Loucy (cell line): ENCODE measurements around the gene AGMAT.

ENCODE experiments used
- H2AFZ ChIP-seq: fragments of 200-600 bp; sonication (generic); 2 replicates; pipeline ENCODE4 v1.6.0; 2016; ENCODE audit warnings: antibody characterized with exemption, mild to moderate bottlenecking, low read length, moderate library complexity
- H3F3A ChIP-seq: fragments of 200-600 bp; 2 replicates; pipeline ENCODE4 v1.6.0; 2016; ENCODE audit warnings: antibody characterized with exemption, low read depth, mild to moderate bottlenecking
- H3K27me3 ChIP-seq: fragments of 200-600 bp; sonication (generic); 2 replicates; pipeline ENCODE4 v1.6.1; 2014; ENCODE audit warnings: low read length, mild to moderate bottlenecking; ENCODE audit not compliant: insufficient read depth, poor library complexity, severe bottlenecking
- H3K36me3 ChIP-seq: fragments of 200-600 bp; sonication (generic); 2 replicates; pipeline ENCODE4 v1.6.1; 2016; ENCODE audit warnings: low read length; ENCODE audit not compliant: insufficient read depth
- H3K4me1 ChIP-seq: fragments of 200-600 bp; sonication (generic); 2 replicates; pipeline ENCODE4 v1.5.1; 2014; ENCODE audit warnings: low read length, mild to moderate bottlenecking; ENCODE audit not compliant: insufficient read depth, poor library complexity, severe bottlenecking
- H3K4me2 ChIP-seq: fragments of 200-600 bp; sonication (generic); 2 replicates; pipeline ENCODE4 v1.6.0; 2014; ENCODE audit warnings: antibody characterized with exemption, low read length, low read depth, mild to moderate bottlenecking; ENCODE audit not compliant: poor library complexity, severe bottlenecking
- H3K4me3 ChIP-seq: fragments of 200-600 bp; sonication (generic); 2 replicates; pipeline ENCODE4 v1.5.1; 2014; ENCODE audit warnings: low read length, mild to moderate bottlenecking, mixed read lengths; ENCODE audit not compliant: poor library complexity, severe bottlenecking
- H3K79me2 ChIP-seq: fragments of 200-600 bp; sonication (generic); 2 replicates; pipeline ENCODE4 v1.6.1; 2014; ENCODE audit warnings: low read length; ENCODE audit not compliant: insufficient read depth
- H3K9ac ChIP-seq: fragments of 200-600 bp; sonication (generic); 2 replicates; pipeline ENCODE4 v1.6.0; 2014; ENCODE audit warnings: mild to moderate bottlenecking, low read depth, low read length, moderate library complexity; ENCODE audit not compliant: poor library complexity, severe bottlenecking
- H3K9me2 ChIP-seq: fragments of 200-600 bp; sonication (generic); replicated peaks from 2 replicates; pipeline ENCODE4 v1.6.1; 2016; ENCODE audit warnings: low read depth, low read length, mixed read lengths
- H3K9me3 ChIP-seq: fragments of 200-600 bp; sonication (generic); 2 replicates; pipeline ENCODE4 v1.6.1; 2014; ENCODE audit warnings: mild to moderate bottlenecking, antibody characterized with exemption, low read length, low read depth; ENCODE audit not compliant: insufficient read depth
- H4K20me1 ChIP-seq: fragments of 200-600 bp; sonication (generic); 2 replicates; pipeline ENCODE4 v1.6.0; 2014; ENCODE audit warnings: antibody characterized with exemption, low read length, mild to moderate bottlenecking; ENCODE audit not compliant: insufficient read depth, poor library complexity, severe bottlenecking
- CTCF ChIP-seq: fragments of 200-600 bp; sonication (generic); conservative IDR thresholded peaks from 2 replicates; pipeline ENCODE4 v1.5.1; 2014; ENCODE audit warnings: mild to moderate bottlenecking, antibody characterized with exemption, low read length
- EZH2phosphoT487 ChIP-seq: fragments of 200-600 bp; IDR thresholded peaks from 2 replicates; pipeline ENCODE4 v1.6.1; 2018; ENCODE audit warnings: antibody characterized with exemption, mild to moderate bottlenecking, moderate library complexity, borderline replicate concordance

AGMAT gene

GRCh38 chr1:15559189-15559810, 25.6 kb downstream of the AGMAT start:
- Histone ChIP-seq H2AFZ (no peak overlapping the region), H3K9me2 (no peaks in the 10 kb centered on the region), H3K27me3 (no peaks in the 10 kb centered on the region), H3K4me3 (no peak overlapping the region), H3F3A (no peaks in the 10 kb centered on the region), H3K4me2 (no peak overlapping the region), H3K9me3 (no peaks in the 10 kb centered on the region), H3K4me1 (no peaks in the 10 kb centered on the region), H3K9ac (no peak overlapping the region), H4K20me1 (no peaks in the 10 kb centered on the region), H3K79me2 (no peaks in the 10 kb centered on the region), H3K36me3 (peaks cover 5% of the 10 kb centered on the region; the same call in 1 of the 2 replicates)
- TF ChIP-seq EZH2phosphoT487 (no peak), CTCF (no peak)

GRCh38 chr1:15558516-15558915, 26.3 kb downstream of the AGMAT start:
- no peak overlapping the region for H2AFZ ChIP-seq
- H3K9me2 ChIP-seq, result no peaks in the 10 kb centered on the region
- H3K9ac ChIP-seq, result no peak overlapping the region
- H3K79me2 ChIP-seq, result no peaks in the 10 kb centered on the region
- H3K9me3 ChIP-seq, result no peaks in the 10 kb centered on the region
- TF ChIP-seq EZH2phosphoT487, result no peak
- TF ChIP-seq CTCF, result no peak
- no peak overlapping the region for H3K4me3 ChIP-seq
- H3K36me3 ChIP-seq, result no peaks in the 10 kb centered on the region
- H3K27me3 ChIP-seq, result no peaks in the 10 kb centered on the region
- no peaks in the 10 kb centered on the region for H3K4me1 ChIP-seq
- no peaks in the 10 kb centered on the region for H4K20me1 ChIP-seq
- no peaks in the 10 kb centered on the region for H3F3A ChIP-seq
- H3K4me2 ChIP-seq, result no peak overlapping the region

GRCh38 chr1:15557594-15557993, 27.3 kb downstream of the AGMAT start:
- H4K20me1 ChIP-seq, result no peaks in the 10 kb centered on the region
- H3F3A ChIP-seq, result no peaks in the 10 kb centered on the region
- H3K4me3 ChIP-seq, result no peak overlapping the region
- H3K27me3 ChIP-seq, result no peaks in the 10 kb centered on the region
- H3K79me2 ChIP-seq, result no peaks in the 10 kb centered on the region
- no peak overlapping the region for H3K4me2 ChIP-seq
- H3K9ac ChIP-seq, result no peak overlapping the region
- no peaks in the 10 kb centered on the region for H3K9me3 ChIP-seq
- TF ChIP-seq CTCF (no peak), EZH2phosphoT487 (no peak)
- no peaks in the 10 kb centered on the region for H3K36me3 ChIP-seq
- H3K9me2 ChIP-seq, result no peaks in the 10 kb centered on the region
- no peak overlapping the region for H2AFZ ChIP-seq
- no peaks in the 10 kb centered on the region for H3K4me1 ChIP-seq
